Activated CD4-positive, alpha-beta T cell treated with anti-CD3 and anti-CD28 coated beads, Interleukin-2, amount 10 ng/mL, durations not matched to agents 24 days and 14 days (primary cell): ENCODE results near the gene THUMPD2. TPM values are rescaled to one million over a fixed set of nuclear protein-coding genes. Genes with fewer than 3 reads are reported as not detected.

ENCODE experiments used
- DNase-seq: peaks from one replicate; pipeline ENCODE4 v3.0.0; 2022
- H3K27ac Mint-ChIP-seq: one replicate; pipeline ENCODE4 v1.8.0; 2022; ENCODE audit warnings: mild to moderate bottlenecking, mixed read lengths
- H3K27me3 Mint-ChIP-seq: one replicate; pipeline ENCODE4 v1.8.0; 2022; ENCODE audit warnings: mixed read lengths
- H3K36me3 Mint-ChIP-seq: one replicate; pipeline ENCODE4 v1.8.0; 2022; ENCODE audit warnings: low read depth, mild to moderate bottlenecking, mixed read lengths
- H3K4me1 Mint-ChIP-seq: one replicate; pipeline ENCODE4 v1.8.0; 2021; ENCODE audit warnings: mixed read lengths
- H3K4me3 Mint-ChIP-seq: one replicate; pipeline ENCODE4 v1.8.0; 2022; ENCODE audit warnings: mild to moderate bottlenecking, moderate library complexity, mixed read lengths
- H3K9me3 Mint-ChIP-seq: one replicate; pipeline ENCODE4 v1.8.0; 2021; ENCODE audit warnings: mixed read lengths
- intact Hi-C: fragments of 100-400 bp; cut with micrococcal nuclease; formaldehyde crosslinking; loops from one replicate; pipeline ENCODE4 v1.15.1; 2023
- total RNA-seq: library from RNA; stranded (reverse); gene quantifications from 2 replicates; pipeline ENCODE4 v1.2.3, GENCODE V29; 2022

Gene THUMPD2
- total RNA-seq, 1 donor from 2014 or later = 19.2 TPM

DNA sequence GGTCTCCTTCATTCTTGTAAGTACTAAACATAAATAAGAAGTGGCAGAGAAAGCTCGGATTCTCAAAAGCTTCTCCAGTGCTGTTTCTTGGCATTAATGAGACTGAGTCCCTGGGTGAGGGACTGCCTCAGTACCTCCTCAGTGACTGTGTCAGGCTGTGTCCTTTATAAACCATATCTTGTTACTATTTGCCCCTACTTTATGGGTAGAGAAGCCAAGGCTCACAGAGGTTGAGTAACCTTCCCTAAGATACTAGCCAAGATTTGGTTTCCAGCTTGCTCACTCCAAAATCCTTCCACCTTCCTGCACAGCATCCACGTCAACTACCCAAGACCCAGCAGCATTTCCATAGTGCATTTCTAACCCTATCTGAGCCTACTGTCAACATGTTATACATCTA, 55.6 kb downstream of the THUMPD2 start:
- Mint-ChIP-seq H3K4me1 (peaks cover 5% of the 10 kb centered on the region), H3K4me3 (no peak overlapping the region), H3K27me3 (peaks cover 13% of the 10 kb centered on the region), H3K9me3 (no peaks in the 10 kb centered on the region), H3K36me3 (peaks cover 2% of the 10 kb centered on the region), H3K27ac (no peak overlapping the region)
- peak; percentile 27 for DNase-seq
- intact Hi-C loops = loop anchor here (10.0 kb wide), 1 partner anchor 479 kb away; the partner anchor contains the start of gene CDKL4

GRCh38 chr2:39720970-39721369, 58.1 kb downstream of the THUMPD2 start:
- Mint-ChIP-seq H3K36me3 (no peaks in the 10 kb centered on the region), H3K27ac (no peak overlapping the region), H3K9me3 (no peaks in the 10 kb centered on the region), H3K4me3 (no peak overlapping the region), H3K27me3 (peaks cover 11% of the 10 kb centered on the region), H3K4me1 (no peaks in the 10 kb centered on the region)
- intact Hi-C loops = loop anchor here (10.0 kb wide), 1 partner anchor 476 kb away; the partner anchor contains the start of gene CDKL4
- DNase-seq = no peak

GRCh38 chr2:39719317-39719716, 59.7 kb downstream of the THUMPD2 start:
- no peak for DNase-seq
- no peaks in the 10 kb centered on the region for H3K4me1 Mint-ChIP-seq
- intact Hi-C loops = no loop called here
- H3K36me3 Mint-ChIP-seq = no peaks in the 10 kb centered on the region
- H3K4me3 Mint-ChIP-seq = no peak overlapping the region
- H3K9me3 Mint-ChIP-seq = no peaks in the 10 kb centered on the region
- H3K27ac Mint-ChIP-seq = no peak overlapping the region
- peaks cover 19% of the 10 kb centered on the region for H3K27me3 Mint-ChIP-seq

DNA sequence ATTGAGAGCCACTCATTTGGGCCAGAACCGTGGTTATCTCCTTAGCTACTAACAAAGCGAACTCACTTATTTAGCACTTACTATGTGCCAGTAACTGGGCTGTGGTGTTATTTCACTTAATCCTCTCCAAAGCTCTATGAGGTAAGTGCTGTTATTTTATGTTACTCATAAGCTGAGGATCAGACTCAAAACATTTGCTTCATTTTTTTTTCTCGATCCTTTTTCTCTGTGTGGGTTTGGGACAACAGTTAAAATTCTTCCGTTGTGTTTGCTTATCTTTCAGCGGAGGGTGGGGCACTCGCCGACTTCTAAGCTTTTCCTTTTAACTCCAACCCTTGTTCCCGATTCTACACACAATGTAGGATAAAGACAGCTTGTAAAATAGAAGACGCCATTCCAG, 60.6 kb downstream of the THUMPD2 start:
- Mint-ChIP-seq H3K27me3 (peaks cover 24% of the 10 kb centered on the region), H3K4me1 (no peaks in the 10 kb centered on the region), H3K9me3 (no peaks in the 10 kb centered on the region), H3K4me3 (no peak overlapping the region), H3K27ac (no peak overlapping the region), H3K36me3 (no peaks in the 10 kb centered on the region)
- no peak for DNase-seq
- intact Hi-C loops = no loop called here

GRCh38 chr2:39717067-39717466, 62.0 kb downstream of the THUMPD2 start:
- intact Hi-C loops = no loop called here
- H3K36me3 Mint-ChIP-seq = no peaks in the 10 kb centered on the region
- no peaks in the 10 kb centered on the region for H3K4me1 Mint-ChIP-seq
- DNase-seq = no peak
- no peaks in the 10 kb centered on the region for H3K9me3 Mint-ChIP-seq
- H3K4me3 Mint-ChIP-seq = no peak overlapping the region
- peaks cover 27% of the 10 kb centered on the region for H3K27me3 Mint-ChIP-seq
- H3K27ac Mint-ChIP-seq = no peak overlapping the region

GRCh38 chr2:39715822-39716221, 63.2 kb downstream of the THUMPD2 start:
- no peak for DNase-seq
- Mint-ChIP-seq H3K27ac (no peak overlapping the region), H3K9me3 (no peaks in the 10 kb centered on the region), H3K4me3 (no peak overlapping the region), H3K27me3 (peaks cover 24% of the 10 kb centered on the region), H3K4me1 (no peaks in the 10 kb centered on the region), H3K36me3 (no peaks in the 10 kb centered on the region)
- intact Hi-C loops = no loop called here

- no peak for DNase-seq
- intact Hi-C loops = no loop called here
- H3K4me3 Mint-ChIP-seq = no peak overlapping the region
- no peaks in the 10 kb centered on the region for H3K36me3 Mint-ChIP-seq
- peaks cover 22% of the 10 kb centered on the region for H3K27me3 Mint-ChIP-seq
- H3K27ac Mint-ChIP-seq = no peak overlapping the region
- H3K9me3 Mint-ChIP-seq = no peaks in the 10 kb centered on the region
- no peaks in the 10 kb centered on the region for H3K4me1 Mint-ChIP-seq
These were observed 64.0 kb downstream of the THUMPD2 start for GRCh38 chr2:39715095-39715494.

GRCh38 chr2:39712953-39713352, 66.1 kb downstream of the THUMPD2 start:
- H3K36me3 Mint-ChIP-seq = no peaks in the 10 kb centered on the region
- no peak overlapping the region for H3K27ac Mint-ChIP-seq
- intact Hi-C loops = no loop called here
- H3K4me1 Mint-ChIP-seq = no peaks in the 10 kb centered on the region
- H3K4me3 Mint-ChIP-seq = no peak overlapping the region
- peaks cover under 1% of the 10 kb centered on the region for H3K9me3 Mint-ChIP-seq
- no peak for DNase-seq
- peaks cover 22% of the 10 kb centered on the region for H3K27me3 Mint-ChIP-seq

- Mint-ChIP-seq H3K27me3 (peaks cover 21% of the 10 kb centered on the region), H3K27ac (no peak overlapping the region), H3K9me3 (peaks cover 3% of the 10 kb centered on the region), H3K4me1 (no peaks in the 10 kb centered on the region), H3K4me3 (no peak overlapping the region), H3K36me3 (no peaks in the 10 kb centered on the region)
- no peak for DNase-seq
- intact Hi-C loops = no loop called here
These were observed 68.3 kb downstream of the THUMPD2 start for GRCh38 chr2:39710807-39711206.

GRCh38 chr2:39708003-39708402, 71.1 kb downstream of the THUMPD2 start:
- no peak overlapping the region for H3K4me3 Mint-ChIP-seq
- intact Hi-C loops = no loop called here

DNA sequence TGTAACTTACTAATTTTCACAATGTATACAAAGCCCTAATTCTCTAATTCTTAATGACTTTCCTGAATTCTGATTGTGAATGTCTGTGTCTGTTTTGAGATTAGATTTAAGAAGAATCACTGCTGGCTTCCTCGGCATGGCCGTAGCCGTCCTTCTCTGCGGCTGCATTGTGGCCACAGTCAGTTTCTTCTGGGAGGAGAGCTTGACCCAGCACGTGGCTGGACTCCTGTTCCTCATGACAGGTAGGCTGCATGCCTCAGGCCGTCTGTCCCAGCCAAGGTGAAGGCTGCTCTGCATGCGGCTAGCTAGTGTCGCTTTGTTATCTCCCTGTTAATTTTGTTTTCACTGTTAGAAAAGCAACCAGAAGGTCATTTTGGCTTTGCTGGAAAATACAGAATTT, 72.1 kb downstream of the THUMPD2 start:
- H3K36me3 Mint-ChIP-seq = no peaks in the 10 kb centered on the region
- H3K27ac Mint-ChIP-seq = no peak overlapping the region
- peaks cover 3% of the 10 kb centered on the region for H3K9me3 Mint-ChIP-seq
- peaks cover 13% of the 10 kb centered on the region for H3K27me3 Mint-ChIP-seq
- intact Hi-C loops = no loop called here
- H3K4me3 Mint-ChIP-seq = no peak overlapping the region
- DNase-seq = no peak
- no peaks in the 10 kb centered on the region for H3K4me1 Mint-ChIP-seq

More at GRCh38 chr2:39708003-39708402, 71.1 kb downstream of the THUMPD2 start:
- H3K9me3 Mint-ChIP-seq = peaks cover 3% of the 10 kb centered on the region
- no peaks in the 10 kb centered on the region for H3K36me3 Mint-ChIP-seq
- H3K27me3 Mint-ChIP-seq = peaks cover 13% of the 10 kb centered on the region
- no peaks in the 10 kb centered on the region for H3K4me1 Mint-ChIP-seq
- DNase-seq = no peak
- no peak overlapping the region for H3K27ac Mint-ChIP-seq

DNA sequence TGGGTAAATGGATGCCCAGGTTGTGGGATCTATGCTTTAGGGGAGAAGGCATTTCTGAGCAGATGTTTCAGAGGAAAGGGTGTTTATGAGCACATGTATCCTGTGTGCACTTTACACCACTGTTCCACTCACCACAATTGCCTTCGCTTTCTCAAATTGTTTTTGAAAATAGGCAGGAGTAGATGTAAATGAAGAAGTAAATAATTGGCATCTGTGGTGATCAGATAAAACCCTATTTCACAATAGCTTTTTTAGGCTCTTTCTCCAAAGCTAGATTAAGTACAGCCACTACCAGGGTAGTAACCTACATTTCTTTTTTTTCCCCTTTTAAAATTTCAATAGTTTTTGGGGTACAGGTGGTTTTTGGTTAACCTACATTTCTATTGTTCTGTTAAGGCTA, 72.7 kb downstream of the THUMPD2 start:
- H3K36me3 Mint-ChIP-seq = peaks cover under 1% of the 10 kb centered on the region
- H3K9me3 Mint-ChIP-seq = peaks cover 7% of the 10 kb centered on the region
- no peak overlapping the region for H3K4me3 Mint-ChIP-seq
- intact Hi-C loops = no loop called here
- peaks cover 16% of the 10 kb centered on the region for H3K27me3 Mint-ChIP-seq
- H3K4me1 Mint-ChIP-seq = no peaks in the 10 kb centered on the region
- DNase-seq = no peak
- no peak overlapping the region for H3K27ac Mint-ChIP-seq

GRCh38 chr2:39705638-39706037, 73.4 kb downstream of the THUMPD2 start:
- Mint-ChIP-seq H3K4me1 (no peaks in the 10 kb centered on the region), H3K27me3 (peaks cover 14% of the 10 kb centered on the region), H3K27ac (no peak overlapping the region), H3K9me3 (peaks cover 9% of the 10 kb centered on the region), H3K4me3 (no peak overlapping the region), H3K36me3 (peaks cover 2% of the 10 kb centered on the region)
- intact Hi-C loops = no loop called here
- DNase-seq = no peak

DNA sequence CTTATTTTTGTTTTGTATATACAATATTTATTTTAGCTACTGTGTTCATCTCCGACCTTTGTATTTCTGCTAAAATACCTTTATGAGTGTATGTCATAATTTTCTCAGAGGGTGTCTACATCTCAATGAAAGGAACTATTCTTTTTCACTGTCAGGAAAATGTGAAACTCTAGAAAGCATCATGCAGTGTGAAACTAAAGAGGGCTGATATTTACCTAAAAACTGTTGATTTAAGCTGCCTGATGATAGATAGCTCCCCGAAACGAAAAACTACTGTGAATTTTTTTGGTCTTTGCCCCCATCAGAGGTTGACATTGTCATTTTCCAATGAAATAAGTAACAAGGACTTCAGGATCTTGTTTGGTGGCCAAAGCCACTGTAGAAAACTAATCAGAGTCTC, 74.5 kb downstream of the THUMPD2 start:
- H3K36me3 Mint-ChIP-seq = peaks cover 2% of the 10 kb centered on the region
- no peak for DNase-seq
- H3K9me3 Mint-ChIP-seq = peaks cover 9% of the 10 kb centered on the region
- H3K27me3 Mint-ChIP-seq = peaks cover 14% of the 10 kb centered on the region
- intact Hi-C loops = no loop called here
- H3K4me3 Mint-ChIP-seq = no peak overlapping the region
- no peaks in the 10 kb centered on the region for H3K4me1 Mint-ChIP-seq
- no peak overlapping the region for H3K27ac Mint-ChIP-seq

GRCh38 chr2:39703181-39703872, 75.7 kb downstream of the THUMPD2 start:
- H3K4me1 Mint-ChIP-seq = no peaks in the 10 kb centered on the region
- H3K27me3 Mint-ChIP-seq = peaks cover 20% of the 10 kb centered on the region
- intact Hi-C loops = no loop called here
- H3K27ac Mint-ChIP-seq = no peak overlapping the region
- H3K4me3 Mint-ChIP-seq = no peak overlapping the region
- no peak for DNase-seq
- peaks cover 9% of the 10 kb centered on the region for H3K9me3 Mint-ChIP-seq
- peaks cover 2% of the 10 kb centered on the region for H3K36me3 Mint-ChIP-seq
